GM21786 (cell line): ENCODE measurements around the gene CDC45.

Experiments
- ATAC-seq: cut with Tn5 transposase; IDR thresholded peaks from one replicate; pipeline ENCODE4 v1.9.1; 2021; ENCODE audit not compliant: unreplicated experiment

CDC45 gene

DNA sequence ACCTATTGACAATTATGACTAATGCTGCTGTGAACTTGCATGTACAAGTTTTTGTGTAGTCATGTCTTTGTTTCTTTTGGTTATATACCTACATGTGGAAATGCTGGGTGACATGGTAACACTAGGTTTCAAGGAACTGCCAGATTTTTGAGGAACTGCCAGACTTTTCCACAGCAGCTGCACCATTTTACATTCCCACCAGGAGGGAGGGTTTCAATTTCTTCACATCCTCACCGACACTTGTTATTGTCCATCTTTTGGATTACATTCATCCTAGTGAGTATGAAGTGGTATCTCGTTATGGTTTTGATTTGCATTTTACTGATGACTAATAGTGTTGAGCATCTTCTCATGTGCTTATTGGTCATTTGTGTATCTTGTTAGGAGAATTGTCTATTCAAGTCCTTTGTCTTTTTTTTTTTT lies 31.2 kb downstream of the CDC45 start:
- no peak for ATAC-seq

DNA sequence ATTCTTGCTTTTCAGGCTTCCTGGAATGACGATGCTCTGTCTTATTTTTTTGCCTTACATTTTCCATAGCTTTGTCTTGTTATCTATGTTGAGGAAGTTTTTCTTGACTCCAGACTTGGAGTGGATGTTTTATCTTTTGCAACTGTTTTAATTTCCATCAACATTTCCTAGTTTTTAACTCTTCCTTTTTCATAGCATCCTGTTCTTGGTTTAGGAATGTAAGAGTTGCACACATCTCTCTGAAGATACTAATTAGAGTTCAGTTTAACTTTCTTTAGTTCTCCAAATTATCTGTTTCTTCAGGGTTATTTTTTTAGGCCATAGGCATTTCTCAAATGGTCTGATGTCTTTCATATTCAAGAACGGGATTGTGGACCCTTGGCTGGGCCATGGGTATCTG lies 34.1 kb downstream of the CDC45 start:
- no peak for ATAC-seq

DNA sequence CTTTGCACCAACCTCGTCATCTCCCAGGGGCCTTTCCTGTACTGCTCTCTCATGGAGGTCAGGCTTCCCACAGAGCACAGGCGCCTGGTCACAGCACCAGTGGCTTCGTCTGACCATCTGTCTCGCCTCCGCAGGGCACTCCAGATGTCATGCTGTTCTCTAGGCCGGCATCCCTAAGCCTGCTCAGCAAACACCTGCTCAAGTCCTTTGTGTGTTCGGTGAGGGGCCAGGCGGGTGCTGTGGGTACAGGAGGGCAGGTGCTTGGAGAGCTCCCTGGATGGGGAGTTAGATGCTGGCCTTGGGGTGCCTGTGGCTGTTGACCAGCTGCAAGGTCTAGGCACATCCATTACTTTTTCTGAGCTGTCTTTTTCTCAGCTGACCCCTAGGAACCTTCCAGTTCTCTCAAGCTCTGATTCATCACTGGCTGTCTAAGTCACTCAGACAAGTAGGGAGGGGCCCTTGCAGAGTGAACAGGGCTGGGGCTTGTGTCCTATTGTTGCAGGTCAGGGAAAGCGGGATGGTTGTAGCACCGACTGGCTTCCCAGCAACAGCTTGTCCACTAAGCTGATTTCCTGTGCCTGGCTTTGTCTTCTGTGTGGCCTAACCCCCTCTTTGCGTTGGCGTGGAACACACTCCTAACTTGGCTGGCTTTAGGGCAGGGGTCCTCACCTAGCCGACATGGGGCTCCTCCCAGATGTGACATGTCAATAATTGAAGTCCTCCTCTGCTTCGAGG lies 35.3 kb downstream of the CDC45 start:
- no peak for ATAC-seq

DNA sequence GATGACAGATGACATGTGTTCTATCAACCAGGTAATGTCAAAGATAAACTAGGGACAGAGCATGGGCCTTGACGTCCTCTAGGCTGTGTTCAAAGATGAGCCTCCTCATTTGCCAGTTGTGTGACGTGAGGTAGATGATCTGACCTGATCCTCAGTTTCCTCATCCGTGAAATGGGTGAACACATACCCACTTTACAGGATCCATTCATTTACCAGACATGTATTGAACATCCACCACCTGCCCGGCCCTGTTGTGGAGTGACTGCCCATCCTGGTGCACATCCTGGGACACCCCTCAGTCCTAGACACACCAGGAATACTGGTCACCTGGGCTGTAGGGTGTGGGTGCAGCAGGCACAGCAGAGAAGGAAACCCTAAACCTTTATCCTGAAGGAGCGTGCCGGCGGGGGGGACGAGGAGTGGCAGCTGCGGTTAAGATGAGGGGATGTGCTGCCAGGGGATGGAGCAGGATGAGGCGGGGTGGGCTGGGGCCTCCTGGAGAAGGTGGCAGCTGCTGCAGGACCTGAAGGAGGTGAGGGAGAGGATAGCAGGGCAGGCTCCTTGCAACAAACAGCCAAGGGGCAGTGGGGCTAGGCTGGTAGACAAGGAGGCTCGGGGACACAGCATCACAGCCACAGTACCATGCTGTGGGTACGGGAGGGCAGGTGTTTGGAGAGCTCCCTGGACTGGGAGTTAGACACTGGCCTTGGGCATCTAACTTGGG lies 36.1 kb downstream of the CDC45 start:
- ATAC-seq: no peak

DNA sequence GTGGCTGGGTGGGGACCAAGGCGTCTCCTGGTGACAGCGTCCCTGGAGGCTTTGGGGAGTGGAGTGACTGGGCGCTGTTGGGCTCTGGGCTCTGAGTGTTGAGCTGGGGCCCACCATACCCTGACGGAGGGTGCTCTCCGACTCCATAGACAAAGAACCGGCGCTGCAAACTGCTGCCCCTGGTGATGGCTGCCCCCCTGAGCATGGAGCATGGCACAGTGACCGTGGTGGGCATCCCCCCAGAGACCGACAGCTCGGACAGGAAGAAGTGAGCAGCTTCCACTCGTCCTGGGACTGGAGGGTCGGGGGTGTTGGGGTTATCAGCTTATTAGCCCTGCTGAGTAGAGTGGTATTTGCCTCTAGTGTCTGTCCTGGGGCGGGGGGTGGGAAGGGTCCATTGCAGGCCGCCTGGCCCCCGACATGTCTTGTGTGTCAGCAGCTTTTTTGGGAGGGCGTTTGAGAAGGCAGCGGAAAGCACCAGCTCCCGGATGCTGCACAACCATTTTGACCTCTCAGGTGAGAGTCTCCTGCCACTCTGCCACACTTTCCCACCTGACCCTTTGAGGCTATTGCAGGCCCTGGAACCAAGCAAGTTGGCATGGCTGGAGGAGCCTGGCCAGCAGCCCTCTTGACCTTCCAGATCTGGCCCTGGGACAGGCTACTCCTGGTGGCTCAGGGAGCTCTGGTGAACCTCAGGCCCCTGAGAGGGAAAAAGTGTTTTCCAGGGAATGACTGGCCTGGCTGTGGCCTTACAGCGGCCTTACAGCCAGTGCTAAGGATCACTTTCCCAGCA lies 36.9 kb downstream of the CDC45 start:
- no peak for ATAC-seq

DNA sequence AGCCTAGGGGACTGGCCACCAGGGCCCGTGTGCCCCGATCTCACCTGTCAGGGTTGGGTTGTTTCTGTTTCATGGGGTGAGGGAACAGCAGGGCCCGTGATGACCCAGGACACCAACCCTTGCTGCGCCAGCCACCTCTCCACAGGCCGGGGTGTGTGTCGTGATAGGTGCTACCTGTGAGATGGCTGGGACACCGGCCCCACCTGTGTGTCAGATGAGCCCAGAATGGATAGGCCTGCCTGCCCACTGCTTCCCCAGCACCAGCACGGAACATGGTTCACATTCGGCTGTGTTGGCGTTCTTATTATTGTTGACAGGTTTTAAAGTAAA lies 37.4 kb downstream of the CDC45 start:
- ATAC-seq: no peak

DNA sequence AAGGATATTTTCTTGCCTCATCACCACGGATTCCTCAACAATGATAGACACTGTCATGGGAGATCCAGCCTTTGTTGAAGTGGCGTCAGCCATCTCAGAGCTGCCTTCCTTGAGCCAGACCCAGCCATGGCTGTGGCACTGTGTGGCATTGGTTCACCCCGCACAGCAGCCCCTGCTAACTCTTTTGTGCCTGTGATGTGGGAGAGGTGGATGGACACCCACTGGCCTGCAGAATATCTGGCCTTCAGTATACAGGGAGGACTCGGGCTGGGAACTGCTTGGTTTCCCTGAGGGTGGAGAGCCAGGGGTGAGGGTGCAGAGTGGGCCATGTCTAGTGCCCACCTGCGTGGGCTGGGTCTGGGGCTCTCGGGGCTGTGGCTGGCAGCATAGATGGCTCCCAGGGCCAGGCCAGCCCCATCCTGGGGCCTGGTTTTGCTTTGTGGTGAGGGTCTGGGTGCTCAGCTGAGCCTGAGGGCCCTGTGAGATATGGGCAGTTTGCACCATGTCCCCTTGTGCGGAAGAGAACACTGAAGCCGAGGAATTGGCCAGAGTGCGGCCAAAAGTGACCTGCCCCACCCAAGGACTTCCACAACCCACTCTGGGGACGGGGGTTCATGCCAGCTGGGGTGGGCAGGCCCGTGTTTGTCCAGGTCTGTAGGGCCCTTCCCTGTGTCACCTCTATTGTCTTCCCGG lies 38.3 kb downstream of the CDC45 start:
- ATAC-seq: no peak

DNA sequence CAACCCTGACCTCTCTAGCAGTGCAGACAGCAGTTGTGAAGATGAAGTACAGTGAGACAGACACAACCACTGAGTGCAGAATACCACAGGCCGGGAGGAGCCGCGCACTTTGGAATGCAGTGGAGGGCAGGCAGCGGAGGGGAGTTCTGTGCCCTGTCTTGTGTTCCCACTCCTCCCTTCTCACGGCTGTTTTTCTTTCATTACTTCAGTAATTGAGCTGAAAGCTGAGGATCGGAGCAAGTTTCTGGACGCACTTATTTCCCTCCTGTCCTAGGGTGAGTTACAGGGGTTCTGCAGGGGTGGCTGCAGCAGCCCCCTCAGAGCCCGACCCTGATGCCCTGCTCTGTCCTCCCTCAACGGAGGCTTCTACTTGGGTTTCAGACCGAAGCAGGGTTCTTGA lies 38.9 kb downstream of the CDC45 start:
- ATAC-seq: no peak

DNA sequence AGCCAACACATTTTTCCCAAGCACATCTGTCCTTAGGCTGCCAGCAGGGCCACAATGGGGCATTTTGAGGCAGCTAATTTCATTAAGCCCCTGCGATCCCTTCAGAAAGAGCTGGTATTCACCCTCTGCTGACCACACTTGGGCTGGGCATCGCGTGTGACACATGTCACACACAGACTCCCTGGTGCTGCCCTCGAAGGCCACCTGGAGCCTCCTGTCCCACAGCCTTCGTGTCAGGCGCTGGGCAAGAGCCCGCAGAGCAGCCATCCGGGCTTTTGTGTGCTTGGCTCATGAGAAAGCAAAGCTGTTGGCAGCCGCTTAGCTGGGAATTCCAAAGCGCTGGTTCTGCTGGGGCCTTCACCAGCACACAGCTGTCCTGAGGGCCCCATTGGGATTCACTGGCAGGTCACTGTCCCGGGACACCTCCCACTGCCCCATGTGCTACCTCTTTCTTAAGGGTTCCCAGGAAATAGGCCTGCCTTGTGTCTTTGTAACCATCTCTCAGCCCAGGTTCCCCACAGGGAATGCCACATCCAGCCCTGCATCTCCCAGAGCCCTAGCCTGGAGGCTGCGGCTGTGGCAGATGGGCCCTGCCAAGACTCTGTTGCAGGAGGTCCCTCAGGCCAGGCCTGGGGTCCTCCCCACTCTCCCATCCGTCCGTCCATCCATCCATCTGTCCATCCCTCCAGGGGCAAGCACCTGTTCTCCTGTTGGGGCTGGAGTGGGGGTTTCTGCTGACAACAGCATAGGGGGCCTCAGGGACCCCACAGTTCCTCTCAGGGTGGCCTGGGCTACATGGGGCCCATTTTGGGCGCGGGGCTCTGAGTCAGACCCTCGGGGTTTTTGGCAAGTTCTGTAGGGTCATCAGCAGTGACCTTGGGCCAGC lies 39.6 kb downstream of the CDC45 start:
- ATAC-seq: no peak

DNA sequence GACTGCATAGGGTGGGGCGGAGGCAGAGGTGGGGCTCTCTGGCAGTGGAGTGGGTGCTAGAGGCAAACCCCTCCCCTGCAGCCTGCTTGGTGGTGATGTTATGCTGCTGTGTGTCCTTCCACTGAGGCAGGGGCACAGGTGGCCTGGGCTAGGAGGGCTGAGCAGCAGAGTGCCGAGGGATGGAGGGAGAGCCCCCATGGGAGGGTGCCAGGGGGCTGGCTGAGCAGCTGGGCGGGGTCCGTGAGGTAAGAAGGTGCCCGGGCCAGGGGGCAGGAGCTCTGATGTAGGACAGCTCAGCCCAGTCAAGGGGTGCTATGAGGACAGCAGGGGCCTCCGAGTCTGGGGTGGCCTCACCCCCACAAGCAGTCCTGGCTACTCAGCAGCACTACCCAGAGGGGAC lies 40.3 kb downstream of the CDC45 start:
- ATAC-seq: no peak

DNA sequence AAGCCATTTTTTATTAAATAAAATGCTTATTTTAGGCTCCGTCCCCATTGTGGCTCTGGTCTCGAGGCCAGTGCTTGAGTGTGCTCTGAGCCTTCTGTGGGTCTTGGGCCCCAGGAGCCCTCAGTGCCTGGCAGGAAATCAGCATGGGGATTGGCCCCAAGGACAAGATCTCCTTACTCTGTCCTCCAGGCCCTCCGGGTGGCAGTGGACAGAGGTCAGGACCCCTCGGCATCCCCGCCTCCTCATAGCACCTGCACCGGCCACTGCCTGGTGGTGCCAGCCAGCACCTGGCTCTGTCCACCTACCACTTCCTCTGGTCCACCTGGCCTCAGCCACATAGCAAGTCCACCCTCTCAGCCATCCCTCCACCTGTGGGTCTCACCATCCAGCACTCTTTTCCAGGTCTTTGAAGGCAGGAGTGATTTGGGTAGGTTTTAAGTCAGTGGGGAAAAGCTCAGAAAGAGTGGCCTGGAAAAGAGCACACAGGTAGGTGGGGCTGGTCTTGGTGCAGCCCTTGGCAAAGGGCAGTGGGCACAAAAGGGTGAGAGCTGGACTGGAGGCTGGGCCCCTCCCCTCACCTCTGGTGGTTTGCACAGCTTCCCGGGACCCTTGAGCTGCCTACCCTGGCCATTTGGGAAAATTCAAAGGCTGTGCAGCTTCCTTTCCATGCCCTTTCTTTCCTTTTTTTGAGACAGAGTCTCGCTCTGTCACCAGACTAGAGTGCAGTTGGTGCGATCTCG lies 41.0 kb downstream of the CDC45 start:
- no peak for ATAC-seq

DNA sequence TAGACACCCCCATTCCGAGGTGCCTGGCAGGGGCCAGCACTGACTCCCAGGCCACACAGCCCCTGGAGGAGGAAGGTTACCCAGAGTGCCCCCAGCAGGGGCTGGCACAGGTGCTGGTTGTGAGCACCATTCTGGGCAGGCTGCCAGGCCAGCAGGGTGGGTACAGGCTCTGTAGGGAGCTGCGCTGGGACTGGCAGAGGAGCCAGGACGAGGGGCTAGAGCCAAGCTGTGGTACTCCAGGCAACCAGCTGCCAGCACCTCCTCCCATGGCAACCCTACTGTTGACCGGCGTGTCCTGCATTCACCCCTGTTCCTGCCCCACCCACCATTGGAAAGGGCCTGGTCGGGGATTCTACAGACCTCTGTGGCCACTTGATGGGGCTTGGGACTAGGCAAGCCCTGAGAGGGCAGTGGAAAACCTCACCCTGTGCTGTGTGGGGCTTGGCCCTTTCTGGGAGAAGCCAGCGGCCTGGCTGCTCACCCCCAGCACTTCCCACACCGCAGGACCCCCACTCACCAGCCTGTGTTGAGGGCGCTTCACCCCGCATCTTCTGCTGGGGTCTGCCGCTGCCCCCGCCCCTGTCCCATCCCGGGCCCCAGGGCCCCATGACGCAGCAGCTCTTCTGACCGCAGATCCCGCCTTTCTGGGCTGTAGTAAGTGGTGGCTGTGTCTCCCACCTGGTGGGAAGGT lies 42.6 kb downstream of the CDC45 start:
- ATAC-seq: no peak

DNA sequence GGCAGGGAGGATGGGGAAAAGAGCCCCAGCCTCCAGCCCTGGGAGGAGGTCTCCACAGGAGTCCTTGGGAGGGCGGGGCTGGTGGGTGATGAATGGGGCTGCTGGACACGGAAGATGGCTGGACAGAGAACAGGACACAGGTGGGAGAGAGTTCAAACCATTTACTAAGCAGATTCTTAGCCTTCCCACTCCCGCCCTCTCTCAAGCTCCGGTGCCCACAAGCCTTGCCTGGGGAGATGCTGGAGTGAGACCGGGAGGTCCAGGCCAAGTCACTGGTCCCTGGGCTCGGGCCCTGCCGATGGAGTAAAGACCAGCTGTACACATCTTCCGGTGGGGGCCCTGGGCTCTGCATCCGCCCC lies 43.1 kb downstream of the CDC45 start:
- no peak for ATAC-seq

DNA sequence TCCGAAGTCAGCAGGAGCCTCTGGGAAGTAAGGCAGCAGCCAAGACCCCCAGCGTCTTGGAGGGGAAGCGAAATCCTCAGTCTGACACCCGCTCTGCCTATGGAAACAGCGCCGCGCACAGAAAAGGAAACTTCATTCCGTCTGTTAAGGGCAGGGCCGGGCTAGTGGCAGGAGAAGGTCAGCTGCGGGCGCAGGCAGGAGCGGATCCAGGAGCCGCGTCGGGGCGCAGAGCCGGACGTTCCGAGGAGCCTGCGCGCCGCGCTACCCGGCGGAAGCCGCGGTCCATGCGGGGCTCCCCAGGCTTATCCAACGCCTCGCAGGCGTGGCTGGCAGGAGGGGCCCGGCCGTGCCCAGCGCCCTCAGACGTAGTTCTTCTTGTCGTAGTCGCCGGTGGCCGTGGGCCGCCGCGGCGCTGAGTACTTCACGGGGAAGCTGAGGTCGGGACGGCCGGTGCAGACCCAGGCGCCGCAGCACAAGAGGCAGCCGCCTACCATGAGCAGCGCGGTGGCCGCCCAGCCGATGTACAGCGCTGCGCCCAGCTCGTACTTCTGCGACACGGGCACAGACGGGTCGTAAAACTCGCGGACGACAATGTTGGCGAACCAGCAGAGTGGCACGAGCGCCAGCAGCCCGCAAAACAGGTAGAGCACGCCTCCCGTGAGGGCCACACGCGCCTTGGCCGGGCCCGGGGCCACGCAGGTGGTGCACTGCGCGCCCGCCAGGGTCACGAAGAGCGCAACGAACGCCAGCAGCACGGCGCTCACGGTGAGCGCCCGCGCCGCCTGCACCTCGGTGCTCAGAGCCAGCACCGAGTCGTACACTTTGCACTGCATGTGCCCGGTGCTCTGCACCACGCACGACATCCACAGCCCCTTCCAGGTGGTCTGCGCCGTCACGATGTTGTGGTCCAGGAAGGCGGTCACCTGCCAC lies 43.8 kb downstream of the CDC45 start:
- no peak for ATAC-seq

DNA sequence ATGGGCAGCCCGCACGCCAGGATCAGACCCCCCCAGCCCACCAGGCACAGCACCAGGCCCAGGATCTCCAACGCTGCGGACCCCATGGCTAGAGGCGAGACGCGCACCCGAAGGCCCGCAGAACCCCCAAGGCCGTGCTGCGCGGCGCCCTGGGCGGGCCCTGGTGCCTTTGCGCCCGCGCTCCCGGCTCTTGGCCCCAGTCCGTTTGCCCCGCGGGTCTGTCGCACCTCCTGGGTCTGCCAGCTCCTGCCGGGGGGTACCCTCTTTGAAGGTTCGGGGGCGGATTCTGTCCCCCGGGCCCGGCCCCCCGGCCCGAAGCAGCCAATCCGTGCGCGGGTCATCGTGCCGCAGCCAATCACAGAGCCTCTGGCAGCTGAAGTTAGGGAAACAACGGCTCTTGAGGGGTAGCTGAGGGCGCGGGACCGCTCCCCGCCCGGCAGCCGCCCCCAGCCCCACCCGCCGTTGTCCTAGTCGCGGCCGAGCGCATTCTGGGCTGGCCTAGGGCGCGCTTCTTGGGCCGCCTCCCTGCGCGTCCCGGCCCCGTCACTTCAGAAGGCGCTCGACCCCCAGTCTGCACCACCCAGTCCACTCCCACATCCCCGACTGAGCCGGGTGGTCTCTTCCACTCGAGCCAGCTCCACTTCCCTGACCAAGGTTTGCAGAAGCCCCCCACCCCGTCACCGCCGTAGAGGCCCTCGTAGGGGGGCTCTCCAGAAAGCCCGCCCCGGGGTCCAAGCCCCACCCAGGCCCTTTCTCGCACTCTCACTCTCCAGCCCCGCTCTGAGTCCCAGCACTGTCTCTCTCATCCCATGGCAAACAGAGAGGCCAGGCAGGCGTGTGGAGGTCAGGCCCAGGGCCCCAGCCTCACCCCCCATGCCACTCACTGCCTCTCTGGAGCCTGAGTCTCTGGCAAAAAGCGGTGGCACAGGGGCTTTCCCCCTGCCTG lies 44.7 kb downstream of the CDC45 start, which contains the start of gene CLDN5:
Gene CLDN5, minus strand, starts transcription at position 241 of the 946 bp plus-strand sequence. Its CDS starts 155 bp downstream, at position 86.
- no peak for ATAC-seq

DNA sequence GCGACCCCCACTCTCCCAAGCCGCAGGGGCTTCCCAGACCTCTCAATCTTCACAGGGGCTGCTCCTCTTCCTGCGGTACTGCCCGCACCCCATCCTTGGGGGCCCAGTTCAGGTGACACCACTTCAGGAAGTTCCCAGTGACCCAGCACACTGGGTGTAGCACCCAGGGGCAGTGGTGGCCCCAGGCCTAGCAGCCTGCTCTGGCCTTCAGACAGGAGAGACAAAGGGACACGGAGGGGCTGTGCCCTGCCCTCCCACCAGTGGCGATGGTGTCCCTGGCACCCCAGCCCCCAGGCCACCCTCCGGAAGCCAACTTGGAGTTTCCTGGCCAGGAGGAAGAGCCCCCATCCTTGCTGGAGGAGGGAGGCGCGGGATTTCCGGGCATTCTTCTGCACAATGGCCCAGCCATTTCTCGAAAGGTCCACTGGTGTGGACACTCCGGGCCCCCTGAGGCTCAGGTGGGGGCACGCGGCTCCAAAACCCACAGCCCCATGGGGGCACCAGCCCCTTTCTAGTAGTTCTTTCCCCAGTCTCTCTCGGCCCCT lies 45.5 kb downstream of the CDC45 start:
- ATAC-seq: no peak

DNA sequence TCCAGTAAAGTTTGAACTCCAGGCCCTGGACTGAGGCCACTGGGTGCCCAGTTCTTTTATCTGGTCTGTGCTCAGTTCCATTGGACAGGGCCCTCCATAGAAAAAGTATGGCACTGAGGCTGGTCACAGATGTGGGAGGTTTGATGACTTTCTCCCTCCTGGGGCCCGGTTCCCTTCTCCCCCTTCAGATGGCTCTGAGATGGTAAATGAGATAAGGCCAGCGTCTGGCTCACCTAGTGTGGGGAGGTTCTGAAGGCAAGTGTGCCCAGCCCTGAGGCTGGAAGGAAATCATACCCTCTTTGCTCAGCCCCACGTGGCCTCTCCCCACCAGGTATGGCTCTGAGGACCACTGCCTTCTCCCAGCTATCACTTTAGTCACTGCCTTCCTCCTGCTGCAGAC lies 45.9 kb downstream of the CDC45 start:
- ATAC-seq: no peak
